ENCODE results near the gene PTPRF. TPM values are rescaled to one million over a fixed set of nuclear protein-coding genes. Genes with fewer than 3 reads are reported as not detected.

The PTPRF gene
- total RNA-seq, 2 donors from 2014 or later = 0.52 to 5.9 TPM

DNA sequence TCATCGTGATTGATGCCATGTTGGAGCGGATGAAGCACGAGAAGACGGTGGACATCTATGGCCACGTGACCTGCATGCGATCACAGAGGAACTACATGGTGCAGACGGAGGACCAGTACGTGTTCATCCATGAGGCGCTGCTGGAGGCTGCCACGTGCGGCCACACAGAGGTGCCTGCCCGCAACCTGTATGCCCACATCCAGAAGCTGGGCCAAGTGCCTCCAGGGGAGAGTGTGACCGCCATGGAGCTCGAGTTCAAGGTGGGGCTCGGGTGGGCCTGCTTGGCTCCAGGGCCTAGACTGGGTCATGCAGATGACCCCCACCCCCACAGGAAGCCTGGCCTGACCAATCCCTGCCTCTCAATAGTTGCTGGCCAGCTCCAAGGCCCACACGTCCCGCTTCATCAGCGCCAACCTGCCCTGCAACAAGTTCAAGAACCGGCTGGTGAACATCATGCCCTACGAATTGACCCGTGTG lies 88.7 kb downstream of the PTPRF start:
- Mint-ChIP-seq H3K27me3 (peaks cover 10% of the 10 kb centered on the region), H3K4me3 (no peak overlapping the region), H3K4me1 (peaks cover 4% of the 10 kb centered on the region), H3K36me3 (ENCODE audit: low read depth) (no peaks in the 10 kb centered on the region), H3K27ac (no peak overlapping the region)
- ATAC-seq = no peak
- DNase-seq = no peak
- H3K9me3 ChIP-seq (ENCODE audit: control insufficient read depth, low read length, poor library complexity, severe bottlenecking) = no peaks in the 10 kb centered on the region

DNA sequence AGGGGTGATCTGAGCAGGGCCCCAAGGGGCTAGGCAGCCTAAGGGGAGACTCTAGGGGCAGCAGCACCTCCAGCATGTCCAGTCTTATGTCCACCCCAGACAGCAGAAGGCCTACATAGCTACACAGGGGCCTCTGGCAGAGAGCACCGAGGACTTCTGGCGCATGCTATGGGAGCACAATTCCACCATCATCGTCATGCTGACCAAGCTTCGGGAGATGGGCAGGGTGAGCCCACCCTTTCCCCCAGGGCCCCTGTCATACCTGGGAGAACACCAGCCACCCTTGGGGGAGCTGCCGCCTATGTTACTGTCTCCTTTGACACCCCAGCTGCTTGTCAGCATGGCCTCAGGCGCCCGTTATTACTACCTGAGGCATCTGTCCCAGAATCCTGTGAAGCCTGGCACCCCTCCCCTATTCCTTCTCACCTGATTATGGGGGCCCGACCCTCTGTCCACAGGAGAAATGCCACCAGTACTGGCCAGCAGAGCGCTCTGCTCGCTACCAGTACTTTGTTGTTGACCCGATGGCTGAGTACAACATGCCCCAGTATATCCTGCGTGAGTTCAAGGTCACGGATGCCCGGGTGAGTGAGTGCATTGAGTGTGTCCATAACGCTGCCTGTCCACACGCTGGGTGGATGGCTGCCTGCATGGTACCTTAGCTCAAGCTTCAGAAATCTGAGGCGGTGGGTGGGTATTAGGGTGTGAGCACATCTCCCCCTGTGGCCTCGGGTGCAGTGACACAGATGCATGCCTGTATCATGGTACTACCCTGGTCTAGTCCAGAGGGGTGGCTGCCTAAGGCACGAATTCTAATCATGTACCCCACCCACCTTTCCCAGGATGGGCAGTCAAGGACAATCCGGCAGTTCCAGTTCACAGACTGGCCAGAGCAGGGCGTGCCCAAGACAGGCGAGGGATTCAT lies 89.6 kb downstream of the PTPRF start:
- Mint-ChIP-seq H3K4me1 (peaks cover 4% of the 10 kb centered on the region), H3K27me3 (peaks cover 11% of the 10 kb centered on the region), H3K36me3 (ENCODE audit: low read depth) (no peaks in the 10 kb centered on the region), H3K27ac (no peak overlapping the region), H3K4me3 (no peak overlapping the region)
- no peak for DNase-seq
- H3K9me3 ChIP-seq (ENCODE audit: control insufficient read depth, low read length, poor library complexity, severe bottlenecking) = no peaks in the 10 kb centered on the region
- ATAC-seq = no peak

DNA sequence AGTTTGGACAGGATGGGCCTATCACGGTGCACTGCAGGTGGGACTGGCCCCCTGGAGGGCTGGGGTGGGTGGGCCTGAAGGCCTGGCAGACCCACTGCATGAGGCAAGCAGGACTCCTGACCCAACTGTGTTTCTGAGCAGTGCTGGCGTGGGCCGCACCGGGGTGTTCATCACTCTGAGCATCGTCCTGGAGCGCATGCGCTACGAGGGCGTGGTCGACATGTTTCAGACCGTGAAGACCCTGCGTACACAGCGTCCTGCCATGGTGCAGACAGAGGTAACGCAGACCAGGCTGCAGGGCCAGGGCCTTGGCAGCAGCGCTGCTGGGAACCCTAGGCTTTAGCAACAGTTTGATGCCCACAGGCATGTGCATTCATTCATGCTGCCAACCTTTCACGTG lies 90.3 kb downstream of the PTPRF start:
- Mint-ChIP-seq H3K4me1 (peaks cover 6% of the 10 kb centered on the region), H3K27ac (no peak overlapping the region), H3K4me3 (no peak overlapping the region), H3K27me3 (peaks cover 16% of the 10 kb centered on the region), H3K36me3 (ENCODE audit: low read depth) (no peaks in the 10 kb centered on the region)
- no peaks in the 10 kb centered on the region for H3K9me3 ChIP-seq (ENCODE audit: control insufficient read depth, low read length, poor library complexity, severe bottlenecking)
- no peak for ATAC-seq
- no peak for DNase-seq

DNA sequence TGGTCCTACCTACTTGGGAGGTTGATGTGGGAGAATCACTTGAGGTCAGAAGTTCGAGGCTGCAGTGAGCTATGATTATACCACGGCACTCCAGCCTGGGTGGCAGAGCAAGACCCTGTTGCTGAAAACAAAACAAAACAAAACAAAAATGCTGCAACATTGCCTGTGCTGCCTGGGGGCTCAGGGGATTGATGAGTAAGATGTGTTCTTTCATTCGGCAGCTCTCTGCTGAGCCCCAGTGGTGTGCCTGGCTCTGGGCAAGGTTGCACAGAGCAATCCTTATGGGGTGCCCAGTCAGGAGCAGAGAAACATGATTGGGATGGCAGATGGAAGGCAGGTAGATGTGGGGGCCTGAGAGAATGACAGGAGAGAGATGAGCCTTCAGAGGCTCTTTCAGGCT lies 90.7 kb downstream of the PTPRF start:
- Mint-ChIP-seq H3K27ac (no peak overlapping the region), H3K27me3 (peaks cover 16% of the 10 kb centered on the region), H3K36me3 (ENCODE audit: low read depth) (no peaks in the 10 kb centered on the region), H3K4me3 (no peak overlapping the region), H3K4me1 (peaks cover 6% of the 10 kb centered on the region)
- DNase-seq (no peak), ATAC-seq (no peak)
- H3K9me3 ChIP-seq (ENCODE audit: control insufficient read depth, low read length, poor library complexity, severe bottlenecking) = no peaks in the 10 kb centered on the region

DNA sequence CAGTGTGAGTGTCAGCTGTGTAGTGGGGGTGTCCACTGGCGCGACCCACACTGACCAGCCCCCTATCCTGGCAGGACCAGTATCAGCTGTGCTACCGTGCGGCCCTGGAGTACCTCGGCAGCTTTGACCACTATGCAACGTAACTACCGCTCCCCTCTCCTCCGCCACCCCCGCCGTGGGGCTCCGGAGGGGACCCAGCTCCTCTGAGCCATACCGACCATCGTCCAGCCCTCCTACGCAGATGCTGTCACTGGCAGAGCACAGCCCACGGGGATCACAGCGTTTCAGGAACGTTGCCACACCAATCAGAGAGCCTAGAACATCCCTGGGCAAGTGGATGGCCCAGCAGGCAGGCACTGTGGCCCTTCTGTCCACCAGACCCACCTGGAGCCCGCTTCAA lies 91.2 kb downstream of the PTPRF start:
- no peaks in the 10 kb centered on the region for H3K9me3 ChIP-seq (ENCODE audit: control insufficient read depth, low read length, poor library complexity, severe bottlenecking)
- Mint-ChIP-seq H3K36me3 (ENCODE audit: low read depth) (no peaks in the 10 kb centered on the region), H3K27ac (no peak overlapping the region), H3K4me1 (peaks cover 6% of the 10 kb centered on the region), H3K4me3 (no peak overlapping the region), H3K27me3 (peaks cover 16% of the 10 kb centered on the region)
- ATAC-seq (no peak), DNase-seq (no peak)

DNA sequence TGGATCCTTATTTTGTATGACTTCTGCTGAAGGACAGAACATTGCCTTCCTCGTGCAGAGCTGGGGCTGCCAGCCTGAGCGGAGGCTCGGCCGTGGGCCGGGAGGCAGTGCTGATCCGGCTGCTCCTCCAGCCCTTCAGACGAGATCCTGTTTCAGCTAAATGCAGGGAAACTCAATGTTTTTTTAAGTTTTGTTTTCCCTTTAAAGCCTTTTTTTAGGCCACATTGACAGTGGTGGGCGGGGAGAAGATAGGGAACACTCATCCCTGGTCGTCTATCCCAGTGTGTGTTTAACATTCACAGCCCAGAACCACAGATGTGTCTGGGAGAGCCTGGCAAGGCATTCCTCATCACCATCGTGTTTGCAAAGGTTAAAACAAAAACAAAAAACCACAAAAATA lies 91.8 kb downstream of the PTPRF start:
- no peak for DNase-seq
- peaks cover 3% of the 10 kb centered on the region for H3K36me3 Mint-ChIP-seq (ENCODE audit: low read depth)
- peaks cover 6% of the 10 kb centered on the region for H3K4me1 Mint-ChIP-seq
- H3K4me3 Mint-ChIP-seq = no peak overlapping the region
- H3K9me3 ChIP-seq (ENCODE audit: control insufficient read depth, low read length, poor library complexity, severe bottlenecking) = no peaks in the 10 kb centered on the region
- no peak for ATAC-seq
- peaks cover 21% of the 10 kb centered on the region for H3K27me3 Mint-ChIP-seq
- H3K27ac Mint-ChIP-seq = no peak overlapping the region

DNA sequence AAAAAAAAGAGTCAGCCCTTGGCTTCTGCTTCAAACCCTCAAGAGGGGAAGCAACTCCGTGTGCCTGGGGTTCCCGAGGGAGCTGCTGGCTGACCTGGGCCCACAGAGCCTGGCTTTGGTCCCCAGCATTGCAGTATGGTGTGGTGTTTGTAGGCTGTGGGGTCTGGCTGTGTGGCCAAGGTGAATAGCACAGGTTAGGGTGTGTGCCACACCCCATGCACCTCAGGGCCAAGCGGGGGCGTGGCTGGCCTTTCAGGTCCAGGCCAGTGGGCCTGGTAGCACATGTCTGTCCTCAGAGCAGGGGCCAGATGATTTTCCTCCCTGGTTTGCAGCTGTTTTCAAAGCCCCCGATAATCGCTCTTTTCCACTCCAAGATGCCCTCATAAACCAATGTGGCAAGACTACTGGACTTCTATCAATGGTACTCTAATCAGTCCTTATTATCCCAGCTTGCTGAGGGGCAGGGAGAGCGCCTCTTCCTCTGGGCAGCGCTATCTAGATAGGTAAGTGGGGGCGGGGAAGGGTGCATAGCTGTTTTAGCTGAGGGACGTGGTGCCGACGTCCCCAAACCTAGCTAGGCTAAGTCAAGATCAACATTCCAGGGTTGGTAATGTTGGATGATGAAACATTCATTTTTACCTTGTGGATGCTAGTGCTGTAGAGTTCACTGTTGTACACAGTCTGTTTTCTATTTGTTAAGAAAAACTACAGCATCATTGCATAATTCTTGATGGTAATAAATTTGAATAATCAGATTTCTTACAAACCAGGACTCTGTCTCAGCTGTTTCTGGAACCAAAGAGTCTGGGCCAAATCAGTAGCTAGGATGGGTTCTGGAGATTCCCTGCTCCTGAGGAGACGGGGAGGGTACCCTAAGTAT lies 92.5 kb downstream of the PTPRF start:
- H3K4me3 Mint-ChIP-seq = no peak overlapping the region
- ATAC-seq (no peak), DNase-seq (no peak)
- peaks cover 3% of the 10 kb centered on the region for H3K36me3 Mint-ChIP-seq (ENCODE audit: low read depth)
- H3K27me3 Mint-ChIP-seq = peaks cover 21% of the 10 kb centered on the region
- H3K4me1 Mint-ChIP-seq = peaks cover 6% of the 10 kb centered on the region
- H3K9me3 ChIP-seq (ENCODE audit: control insufficient read depth, low read length, poor library complexity, severe bottlenecking) = no peaks in the 10 kb centered on the region
- no peak overlapping the region for H3K27ac Mint-ChIP-seq

DNA sequence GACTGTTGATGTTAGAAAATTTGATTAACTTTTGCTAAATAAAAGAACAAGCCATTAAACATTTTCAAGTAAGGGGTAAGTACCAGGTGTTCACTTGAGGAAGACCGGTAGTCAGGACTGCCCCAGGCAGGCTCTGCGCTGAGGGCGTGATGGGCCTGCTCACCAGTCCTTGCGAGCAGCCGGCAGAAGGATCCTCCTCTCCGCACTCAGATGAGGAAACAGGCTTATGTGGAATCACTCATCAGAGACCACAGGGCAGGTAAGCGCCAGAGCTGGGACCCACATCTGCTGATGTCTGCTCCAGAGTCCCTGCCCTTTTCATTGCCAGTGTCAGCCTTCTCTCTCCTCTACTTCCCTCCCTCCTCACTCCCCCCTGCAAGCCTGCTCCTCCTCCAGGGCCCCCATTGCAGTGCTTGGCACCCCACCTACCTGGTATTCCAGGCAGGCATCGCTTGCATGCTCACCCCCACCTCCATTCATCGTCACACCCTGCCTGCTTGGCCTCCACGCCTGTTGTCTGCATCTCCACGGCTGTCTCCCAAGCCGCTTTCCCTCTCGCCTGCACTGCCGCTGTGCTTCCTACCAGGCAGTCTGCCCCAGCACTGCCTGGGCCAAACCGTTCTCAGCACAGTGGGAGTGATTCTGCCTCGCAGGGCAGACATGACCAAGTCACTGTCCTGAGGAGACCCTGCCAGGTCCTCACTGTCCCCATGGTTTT lies 94.5 kb downstream of the PTPRF start:
- no peak for DNase-seq
- Mint-ChIP-seq H3K27me3 (peaks cover 21% of the 10 kb centered on the region), H3K4me3 (no peak overlapping the region), H3K4me1 (peaks cover 6% of the 10 kb centered on the region), H3K27ac (peak overlapping the region; percentile 19), H3K36me3 (ENCODE audit: low read depth) (peaks cover 3% of the 10 kb centered on the region)
- ATAC-seq = no peak
- no peaks in the 10 kb centered on the region for H3K9me3 ChIP-seq (ENCODE audit: control insufficient read depth, low read length, poor library complexity, severe bottlenecking)

DNA sequence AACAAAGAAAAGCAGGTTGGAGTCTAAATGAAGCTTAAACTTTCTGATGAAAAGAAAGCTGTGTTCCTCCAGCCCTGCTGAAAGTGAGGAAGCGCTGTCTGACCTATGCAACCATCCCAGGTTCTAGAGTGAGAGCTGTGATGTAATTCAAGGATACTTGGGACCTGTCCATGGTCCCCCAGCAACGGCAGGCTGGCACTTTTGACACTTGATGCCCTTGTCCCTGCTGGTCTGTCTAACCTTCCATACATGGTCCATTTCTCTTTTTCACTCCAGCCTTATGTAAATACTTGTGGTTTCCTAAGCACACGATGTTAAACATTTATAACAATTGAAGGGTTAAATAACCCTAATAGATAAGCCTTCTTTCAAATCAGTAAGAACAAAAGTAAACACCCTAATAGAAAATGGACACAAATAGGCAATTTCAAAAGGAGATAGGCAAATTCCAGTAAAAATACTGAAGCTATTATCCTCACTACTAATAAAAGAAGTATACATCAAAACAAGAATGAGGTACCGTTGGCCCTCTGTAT lies 101.5 kb downstream of the PTPRF start:
- DNase-seq = no peak
- Mint-ChIP-seq H3K4me1 (no peaks in the 10 kb centered on the region), H3K27me3 (peaks cover 14% of the 10 kb centered on the region), H3K4me3 (no peak overlapping the region), H3K36me3 (ENCODE audit: low read depth) (no peaks in the 10 kb centered on the region), H3K27ac (no peak overlapping the region)
- no peaks in the 10 kb centered on the region for H3K9me3 ChIP-seq (ENCODE audit: control insufficient read depth, low read length, poor library complexity, severe bottlenecking)
- no peak for ATAC-seq

DNA sequence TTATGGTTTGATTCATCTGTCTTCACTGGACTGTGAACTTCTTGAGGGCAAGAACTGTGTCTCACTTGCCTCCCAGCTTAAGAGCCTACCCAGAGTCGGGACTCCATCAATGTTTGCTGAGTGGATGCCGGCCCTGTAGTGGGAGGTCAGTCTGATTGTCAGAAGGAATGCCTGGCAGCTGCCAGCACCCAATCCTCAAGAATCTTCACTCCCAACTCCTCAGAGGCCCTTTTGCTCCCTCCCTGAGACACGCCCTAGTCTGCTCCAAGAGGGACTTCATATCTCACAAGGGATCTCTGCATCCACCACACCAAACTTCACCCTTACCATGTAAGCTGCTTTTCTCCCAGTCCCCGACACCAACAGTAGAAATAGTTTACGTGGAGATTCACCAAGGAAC lies 104.0 kb downstream of the PTPRF start:
- Mint-ChIP-seq H3K27me3 (peaks cover 18% of the 10 kb centered on the region), H3K27ac (no peak overlapping the region)

DNA sequence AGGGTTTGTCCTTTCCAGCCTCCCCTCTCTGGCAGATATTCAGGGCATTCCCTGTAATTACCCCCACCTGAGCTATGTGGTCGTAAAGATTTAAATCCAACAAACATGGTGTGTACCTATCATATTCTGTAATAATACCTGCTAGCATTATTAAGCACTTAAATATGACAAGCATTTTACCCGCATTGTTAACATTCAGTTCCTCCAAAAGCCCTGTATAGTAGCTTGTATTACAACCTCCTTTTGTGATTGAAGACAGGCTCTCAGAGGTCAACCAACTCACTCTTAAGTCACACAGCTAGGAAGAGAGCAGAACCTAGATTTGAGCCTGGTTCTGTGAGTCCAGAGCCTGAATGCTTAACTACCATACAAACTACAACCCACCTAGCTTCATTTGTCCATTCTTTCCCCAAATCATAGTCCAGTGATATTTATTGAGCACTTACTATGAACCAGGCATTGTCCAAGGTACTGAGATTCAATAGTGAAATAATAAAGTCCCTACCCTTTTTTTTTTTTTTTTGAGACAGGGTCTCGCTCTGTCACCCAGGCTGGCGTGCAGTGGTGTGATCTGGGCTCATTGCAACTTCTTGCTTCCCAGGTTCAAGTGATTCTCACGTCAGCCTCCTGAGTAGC lies 105.4 kb downstream of the PTPRF start:
- no peaks in the 10 kb centered on the region for H3K4me1 Mint-ChIP-seq
- peaks cover 24% of the 10 kb centered on the region for H3K27me3 Mint-ChIP-seq
- ATAC-seq = no peak
- H3K4me3 Mint-ChIP-seq = no peak overlapping the region
- no peak for DNase-seq
- H3K9me3 ChIP-seq (ENCODE audit: control insufficient read depth, low read length, poor library complexity, severe bottlenecking) = no peaks in the 10 kb centered on the region
- peaks cover 3% of the 10 kb centered on the region for H3K36me3 Mint-ChIP-seq (ENCODE audit: low read depth)
- no peak overlapping the region for H3K27ac Mint-ChIP-seq

More for the DNA sequence above, 104.0 kb downstream of the PTPRF start:
- Mint-ChIP-seq H3K4me3 (no peak overlapping the region), H3K4me1 (no peaks in the 10 kb centered on the region), H3K36me3 (ENCODE audit: low read depth) (peaks cover 3% of the 10 kb centered on the region)
- ATAC-seq (no peak), DNase-seq (no peak)
- no peaks in the 10 kb centered on the region for H3K9me3 ChIP-seq (ENCODE audit: control insufficient read depth, low read length, poor library complexity, severe bottlenecking)

DNA sequence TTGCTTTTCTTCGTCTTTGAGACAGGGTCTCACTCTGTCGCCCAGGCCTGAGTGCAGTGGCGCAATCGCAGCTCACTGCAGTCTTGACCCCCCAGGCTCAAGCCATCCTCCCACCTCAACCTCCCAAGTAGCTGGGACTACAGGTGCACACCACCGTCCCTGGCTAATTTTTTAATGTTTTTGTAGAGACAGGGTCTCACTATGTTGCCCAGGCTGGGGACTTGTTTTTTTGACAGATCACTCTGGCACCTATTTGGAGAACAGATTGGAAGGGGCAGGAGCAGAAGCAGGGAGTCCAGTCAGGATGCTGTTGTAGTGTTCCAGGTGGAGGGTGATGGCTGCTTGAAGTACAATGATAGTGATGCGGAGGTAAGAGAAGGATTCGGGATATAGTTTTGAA lies 106.6 kb downstream of the PTPRF start:
- no peaks in the 10 kb centered on the region for H3K9me3 ChIP-seq (ENCODE audit: control insufficient read depth, low read length, poor library complexity, severe bottlenecking)
- ATAC-seq (no peak), DNase-seq (no peak)
- Mint-ChIP-seq H3K27me3 (peaks cover 24% of the 10 kb centered on the region), H3K4me1 (no peaks in the 10 kb centered on the region), H3K27ac (no peak overlapping the region), H3K4me3 (no peak overlapping the region), H3K36me3 (ENCODE audit: low read depth) (peaks cover 3% of the 10 kb centered on the region)

Measured in T-helper 17 cell (primary cell).